GM23248 (cell line): ENCODE results near the gene SLC38A5.

Source experiments
- EZH2 ChIP-seq: fragments of 200-600 bp; sonication (generic); IDR thresholded peaks from 2 replicates; pipeline ENCODE4 v1.6.1; 2018; ENCODE audit warnings: antibody characterized with exemption, mild to moderate bottlenecking; ENCODE audit not compliant: insufficient read depth, poor library complexity, severe bottlenecking
- EZH2phosphoT487 ChIP-seq: fragments of 200-600 bp; sonication (generic); IDR thresholded peaks from 2 replicates; pipeline ENCODE4 v1.6.1; 2018; ENCODE audit warnings: antibody characterized with exemption, moderate library complexity, mild to moderate bottlenecking, low read depth; ENCODE audit not compliant: insufficient read depth

DNA sequence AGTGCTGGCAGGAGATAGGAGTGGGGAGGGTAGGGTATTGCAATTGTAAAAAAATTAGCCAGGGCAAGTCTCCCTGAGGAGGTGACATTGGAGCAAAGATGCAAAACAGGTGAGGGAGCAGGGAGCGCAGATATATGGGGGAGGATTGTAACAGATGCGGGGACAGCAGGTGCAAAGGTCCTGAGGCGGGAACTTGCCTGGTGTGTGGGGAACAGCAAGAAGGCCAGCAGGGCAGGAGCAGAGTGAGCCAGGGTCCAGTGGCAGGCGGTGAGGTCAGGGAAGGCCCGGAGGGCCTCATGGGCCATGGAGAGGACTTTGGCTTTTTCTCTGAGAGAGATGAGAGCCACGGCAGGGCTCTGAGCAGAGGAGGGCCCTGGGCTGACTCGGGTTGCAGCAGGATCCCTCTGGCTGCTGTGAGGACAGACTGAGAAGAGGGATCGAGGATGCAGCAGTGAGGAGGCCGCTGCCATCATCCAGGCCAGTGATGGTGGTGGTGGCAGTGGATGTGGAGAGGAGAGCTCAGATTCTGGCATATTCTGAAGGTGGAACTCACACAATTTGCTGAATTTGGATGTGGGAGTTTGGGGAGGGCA is 44.9 kb upstream of the SLC38A5 start:
- TF ChIP-seq EZH2 = no peak
- no peak for TF ChIP-seq EZH2phosphoT487
